Measurements from ENCODE around the gene SCAF4.

SCAF4 gene

GRCh38 chr21:31710586-31710985, 21.3 kb downstream of the SCAF4 start:
- DNase-seq, result no peak

GRCh38 chr21:31708541-31708940, 23.4 kb downstream of the SCAF4 start:
- no peak for DNase-seq

DNA sequence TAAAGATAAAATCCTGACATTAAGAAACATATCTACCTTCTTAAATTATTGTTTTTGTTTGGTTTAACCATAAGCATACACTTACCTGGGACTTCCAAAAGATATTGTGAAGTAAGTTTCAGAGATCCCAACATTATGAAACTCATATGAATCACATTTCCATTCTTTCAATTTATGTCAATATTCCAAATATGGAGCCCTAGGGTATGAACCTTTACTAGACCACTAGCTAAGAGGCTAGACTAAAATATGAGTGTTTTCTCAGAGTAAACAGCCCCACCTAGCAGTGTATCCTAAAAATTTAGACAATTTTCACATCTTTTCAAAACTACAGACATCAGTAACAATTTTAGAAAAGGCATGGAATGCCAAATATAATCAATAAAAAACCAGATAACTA, 24.4 kb downstream of the SCAF4 start:
- DNase-seq, result no peak

DNA sequence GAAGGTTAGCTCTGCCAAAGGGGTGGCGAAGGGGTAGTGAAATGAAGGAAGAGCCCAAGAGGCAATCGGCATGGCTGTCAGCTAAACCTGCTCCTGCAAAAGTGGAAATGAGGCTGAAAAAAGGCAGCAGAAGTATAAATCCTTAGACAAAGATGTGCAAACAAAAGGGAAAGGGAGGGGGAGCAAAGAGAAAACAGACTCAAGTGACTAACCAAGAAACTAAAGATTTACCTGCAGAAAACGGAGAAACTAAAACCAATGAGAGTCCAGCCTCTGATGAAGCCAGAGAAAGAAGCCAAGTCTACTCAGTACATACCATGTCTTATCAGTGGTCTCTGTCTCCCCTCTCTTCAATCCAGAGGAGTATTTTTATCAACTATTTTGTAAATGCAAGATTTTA, 25.4 kb downstream of the SCAF4 start:
- no peak for DNase-seq

- DNase-seq, result no peak
Observed at GRCh38 chr21:31700040-31700439, 31.9 kb downstream of the SCAF4 start.

- DNase-seq, result no peak
Observed at GRCh38 chr21:31698461-31698860, 33.5 kb downstream of the SCAF4 start.

- DNase-seq, result no peak
Observed at GRCh38 chr21:31696424-31696823, 35.5 kb downstream of the SCAF4 start.

- DNase-seq, result no peak
Observed at GRCh38 chr21:31693222-31693621, 38.7 kb downstream of the SCAF4 start.

- DNase-seq, result no peak
Observed at GRCh38 chr21:31688603-31689368, 43.1 kb downstream of the SCAF4 start.

DNA sequence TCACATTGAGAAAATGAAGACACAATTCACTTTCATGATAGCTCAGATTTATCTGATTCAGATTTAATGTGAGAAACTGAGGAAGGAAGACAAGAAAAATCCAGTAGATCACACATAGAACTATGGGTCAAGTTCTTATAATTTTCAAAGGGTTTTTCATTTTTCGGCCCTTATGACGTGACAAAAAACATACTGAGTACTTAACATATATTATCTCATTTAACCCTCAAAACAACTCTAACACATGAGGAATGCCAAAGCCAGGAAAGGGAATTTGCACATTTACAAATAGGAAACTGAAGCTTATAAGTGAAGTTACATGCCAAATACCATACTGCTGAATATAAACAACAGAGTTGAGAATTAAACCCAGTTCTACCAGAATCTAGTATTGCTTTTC, 44.8 kb downstream of the SCAF4 start:
- DNase-seq, result no peak

- DNase-seq, result no peak
Observed at GRCh38 chr21:31686272-31686915, 45.5 kb downstream of the SCAF4 start.

DNA sequence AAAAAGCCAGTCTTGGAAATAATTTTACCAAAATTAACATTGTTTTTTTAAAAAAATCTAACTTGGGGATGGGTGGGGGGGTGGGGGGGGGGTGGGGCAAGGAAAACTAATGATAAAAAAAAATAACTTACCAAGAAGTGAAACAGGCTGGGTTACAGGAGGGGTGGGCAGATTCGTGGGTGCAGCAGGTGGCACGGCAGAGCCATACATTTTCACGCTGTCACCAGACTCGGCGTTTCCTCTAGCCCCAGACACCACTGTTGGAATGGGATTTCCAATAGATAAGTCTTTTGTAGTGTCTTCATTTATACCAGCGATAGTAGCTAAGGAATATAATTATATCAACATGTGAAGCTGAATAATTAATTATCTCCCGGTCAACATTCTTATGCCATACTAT, 47.0 kb downstream of the SCAF4 start:
- no peak for DNase-seq

GRCh38 chr21:31683029-31683428, 48.9 kb downstream of the SCAF4 start:
- DNase-seq, result no peak

DNA sequence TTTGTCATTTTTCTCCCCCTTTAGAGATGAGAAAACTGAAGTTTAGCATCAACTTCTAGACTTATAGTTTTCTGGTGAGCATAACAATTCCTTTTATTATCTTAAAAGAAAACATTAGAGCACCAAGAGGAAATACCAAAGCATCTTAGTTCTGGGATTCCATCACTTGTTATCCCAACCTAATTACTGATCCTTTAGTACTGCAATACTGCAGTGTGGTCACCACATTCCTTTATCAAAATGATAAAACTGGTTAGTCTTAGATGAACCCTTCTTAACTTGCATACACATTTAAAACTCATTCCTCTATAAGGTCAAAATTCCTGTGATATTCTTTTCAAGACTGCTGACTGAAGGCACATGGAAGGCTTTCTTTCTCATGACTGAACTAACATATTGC, 49.3 kb downstream of the SCAF4 start:
- DNase-seq, result no peak

GRCh38 chr21:31678478-31678877, 53.4 kb downstream of the SCAF4 start:
- no peak for DNase-seq

DNA sequence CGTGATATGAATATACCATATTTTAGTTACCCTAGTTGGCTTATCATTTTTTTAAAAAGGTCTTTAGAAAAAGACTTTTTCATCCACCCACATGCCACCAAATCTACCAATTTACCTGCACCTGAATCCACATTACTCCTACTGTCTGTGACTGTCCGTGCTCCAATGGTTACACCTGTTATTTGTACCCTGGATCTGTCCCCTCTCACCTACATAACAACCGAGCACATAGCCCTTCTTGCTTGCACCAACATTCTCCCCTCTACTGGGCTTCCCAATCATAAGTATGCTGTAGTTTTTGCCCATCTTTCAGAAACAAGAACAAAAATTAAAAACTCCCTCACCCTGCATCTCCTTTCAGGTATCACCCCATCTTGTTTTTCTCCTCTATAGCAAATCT, 54.9 kb downstream of the SCAF4 start:
- DNase-seq, result no peak

DNA sequence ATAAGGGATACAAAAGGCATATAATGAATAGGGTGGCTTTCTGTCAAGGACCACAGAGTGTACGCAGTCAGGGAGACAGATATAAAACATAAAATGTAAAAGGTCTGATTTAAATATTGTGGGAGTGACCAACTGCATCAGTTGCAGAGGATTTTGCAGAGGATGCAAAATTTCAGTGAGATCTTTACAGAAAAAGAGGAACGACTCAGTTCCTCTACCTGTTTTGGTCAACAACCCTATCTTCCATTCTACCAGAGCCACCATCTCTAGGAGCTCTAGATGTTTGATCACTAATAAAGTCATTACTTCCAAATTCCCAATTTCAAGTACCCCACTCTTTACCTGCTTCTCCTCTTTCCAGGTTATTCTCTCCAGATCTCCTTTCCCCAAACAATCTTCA, 56.0 kb downstream of the SCAF4 start:
- DNase-seq, result no peak

GRCh38 chr21:31675318-31675717, 56.6 kb downstream of the SCAF4 start:
- no peak for DNase-seq

GRCh38 chr21:31673321-31673912, 58.5 kb downstream of the SCAF4 start:
- no peak for DNase-seq

DNA sequence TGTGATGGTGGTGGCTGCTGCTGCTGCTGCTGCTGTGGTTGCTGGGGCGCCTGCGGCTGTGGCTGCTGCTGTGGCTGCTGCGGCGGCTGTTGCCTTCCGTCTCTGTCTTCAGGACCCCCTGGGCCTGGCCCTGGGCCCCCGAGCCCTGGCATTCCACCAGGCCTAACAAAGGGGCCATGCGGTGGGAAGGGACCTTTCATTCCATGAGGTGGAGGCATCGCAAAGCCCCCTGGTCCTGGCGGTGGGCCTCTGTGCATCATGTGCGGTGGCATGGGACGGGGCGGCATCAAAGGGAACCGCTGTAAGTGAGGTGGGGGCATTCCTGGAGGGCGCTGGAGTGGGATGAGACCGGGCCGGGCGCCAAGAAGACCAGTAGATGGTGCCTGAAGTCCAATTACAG, 60.0 kb downstream of the SCAF4 start:
- no peak for DNase-seq

DNA sequence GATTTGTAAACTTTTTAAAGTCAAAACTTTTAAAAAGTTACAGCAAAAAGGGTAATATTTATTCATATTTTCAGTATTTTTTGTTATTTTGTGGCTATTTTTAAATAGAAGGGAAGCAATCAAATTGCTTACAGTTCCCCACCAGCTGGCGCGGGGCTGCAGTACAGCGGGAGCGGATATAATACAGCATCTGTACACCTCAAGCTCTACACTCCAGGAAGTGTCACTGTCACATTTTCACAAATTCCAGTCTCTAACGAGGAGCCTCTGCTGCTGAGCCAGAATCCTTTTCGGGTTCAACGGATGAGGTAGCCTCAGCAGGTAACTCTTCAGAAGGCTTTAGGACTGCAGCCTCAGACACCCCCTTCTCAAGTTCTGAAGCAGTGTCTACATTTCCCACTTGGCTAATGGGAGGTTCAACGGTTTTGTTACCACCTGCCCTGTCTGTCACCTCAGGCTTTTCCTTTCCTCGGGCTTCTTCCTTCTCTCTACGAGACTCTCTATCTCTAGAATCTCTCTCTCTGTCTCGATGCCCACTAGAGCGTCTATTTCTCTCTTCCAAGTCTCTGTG, 60.7 kb downstream of the SCAF4 start:
- no peak for DNase-seq

- DNase-seq, result no peak
Observed at GRCh38 chr21:31670070-31670469, 61.8 kb downstream of the SCAF4 start.

DNA sequence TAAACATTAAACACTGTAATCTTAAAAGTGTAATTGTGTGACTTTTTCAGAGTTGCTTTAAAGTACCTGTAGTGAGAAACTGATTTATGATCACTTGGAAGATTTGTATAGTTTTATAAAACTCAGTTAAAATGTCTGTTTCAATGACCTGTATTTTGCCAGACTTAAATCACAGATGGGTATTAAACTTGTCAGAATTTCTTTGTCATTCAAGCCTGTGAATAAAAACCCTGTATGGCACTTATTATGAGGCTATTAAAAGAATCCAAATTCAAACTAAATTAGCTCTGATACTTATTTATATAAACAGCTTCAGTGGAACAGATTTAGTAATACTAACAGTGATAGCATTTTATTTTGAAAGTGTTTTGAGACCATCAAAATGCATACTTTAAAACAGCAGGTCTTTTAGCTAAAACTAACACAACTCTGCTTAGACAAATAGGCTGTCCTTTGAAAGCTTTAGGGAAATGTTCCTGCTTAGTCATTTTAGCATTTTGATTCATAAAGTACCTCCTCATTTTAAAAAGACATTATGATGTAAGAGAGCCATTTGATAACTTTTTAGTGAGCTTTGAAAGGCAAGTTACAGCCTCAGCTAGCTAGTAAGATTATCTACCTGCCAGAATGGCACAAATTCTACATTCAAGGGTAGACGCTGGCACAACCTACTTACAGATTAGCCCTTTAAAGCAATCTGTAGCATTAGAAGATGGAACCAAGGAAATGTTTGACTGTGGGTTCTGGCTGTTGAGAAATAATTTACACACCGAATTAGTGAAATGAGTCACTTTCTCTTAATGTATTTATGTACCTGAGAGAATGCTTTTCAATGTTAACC, 63.0 kb downstream of the SCAF4 start:
- no peak for DNase-seq
